HEK293T (cell line): ENCODE results near the gene SYNCRIP.

ENCODE experiments used
- CTBP1 ChIP-seq: fragments of 450-650 bp; IDR thresholded peaks from 2 replicates; pipeline ENCODE4 v1.6.1; 2016; ENCODE audit warnings: borderline replicate concordance
- SUZ12 ChIP-seq: fragments of 450-650 bp; IDR thresholded peaks from 2 replicates; pipeline ENCODE4 v1.6.1; 2016; ENCODE audit warnings: mild to moderate bottlenecking

DNA sequence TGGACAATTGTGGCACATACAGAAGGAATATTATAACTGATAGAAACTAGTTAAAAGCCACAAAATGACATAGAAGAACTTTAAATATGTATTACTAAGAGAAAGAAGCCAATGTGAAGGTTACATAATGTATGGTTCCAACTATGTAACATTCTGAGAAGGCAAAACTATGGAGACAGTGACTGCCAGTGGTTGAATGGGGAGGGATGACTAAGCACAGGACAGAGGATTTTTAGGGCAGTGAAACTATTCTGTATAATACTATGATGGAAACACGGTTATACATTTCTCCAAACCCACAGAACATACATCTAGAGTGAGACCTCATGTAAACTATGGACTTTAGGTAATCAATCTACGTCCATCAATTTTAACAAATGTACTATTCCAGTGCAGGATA is 22.4 kb downstream of the SYNCRIP start:
- TF ChIP-seq SUZ12 (no peak), CTBP1 (no peak)
